Effector memory CD4-positive, alpha-beta T cell (primary cell): ENCODE data around the gene TLR5.
A peak's percentile ranks its signal among the peaks of the same experiment; 100 is the strongest.

Experiments
- DNase-seq, 3 donors: peaks; one replicate each; pipeline ENCODE4 v3.0.0-alpha.2; 2020
- H3K27ac ChIP-seq: 2 replicates; pipeline ENCODE4 v1.7.0; 2013; ENCODE audit warnings: mild to moderate bottlenecking, low read length, moderate library complexity; ENCODE audit not compliant: insufficient read depth, poor library complexity, severe bottlenecking
- H3K27me3 ChIP-seq: replicated peaks from 2 replicates; pipeline ENCODE4 v1.7.0; 2013; ENCODE audit warnings: mild to moderate bottlenecking, low read length; ENCODE audit not compliant: insufficient read depth, control insufficient read depth, poor library complexity, severe bottlenecking
- H3K36me3 ChIP-seq: 2 replicates; pipeline ENCODE4 v1.7.0; 2013; ENCODE audit warnings: mild to moderate bottlenecking, low read length, moderate library complexity; ENCODE audit not compliant: control insufficient read depth, insufficient read depth
- H3K4me1 ChIP-seq: 2 replicates; pipeline ENCODE4 v1.7.0; 2013; ENCODE audit warnings: low read length, mild to moderate bottlenecking; ENCODE audit not compliant: control insufficient read depth, insufficient read depth, poor library complexity, severe bottlenecking
- H3K4me3 ChIP-seq: 2 replicates; pipeline ENCODE4 v1.7.0; 2013; ENCODE audit warnings: low read length, low read depth, mild to moderate bottlenecking; ENCODE audit not compliant: insufficient read depth, poor library complexity, severe bottlenecking
- H3K9me3 ChIP-seq: 2 replicates; pipeline ENCODE4 v1.7.0; 2013; ENCODE audit warnings: mild to moderate bottlenecking, low read length, moderate library complexity; ENCODE audit not compliant: control insufficient read depth

The TLR5 gene

GRCh38 chr1:223137455-223138085 lies 5.5 kb downstream of the TLR5 start:
- Histone ChIP-seq H3K27me3 (no peaks in the 10 kb centered on the region), H3K4me3 (no peak overlapping the region), H3K27ac (no peak overlapping the region), H3K4me1 (peaks cover 8% of the 10 kb centered on the region), H3K36me3 (no peaks in the 10 kb centered on the region), H3K9me3 (no peaks in the 10 kb centered on the region)
- no peak for DNase-seq

GRCh38 chr1:223136086-223136485 lies 7.0 kb downstream of the TLR5 start:
- H3K4me1 ChIP-seq = peaks cover 6% of the 10 kb centered on the region

GRCh38 chr1:223135176-223135942 lies 7.7 kb downstream of the TLR5 start:
- Histone ChIP-seq H3K27ac (no peak overlapping the region), H3K27me3 (no peaks in the 10 kb centered on the region), H3K4me3 (no peak overlapping the region), H3K36me3 (no peaks in the 10 kb centered on the region), H3K9me3 (no peaks in the 10 kb centered on the region), H3K4me1 (peaks cover 6% of the 10 kb centered on the region)
- DNase-seq = no peak

More at GRCh38 chr1:223136086-223136485, 7.0 kb downstream of the TLR5 start:
- no peaks in the 10 kb centered on the region for H3K27me3 ChIP-seq
- H3K9me3 ChIP-seq = no peaks in the 10 kb centered on the region
- H3K27ac ChIP-seq = no peak overlapping the region
- H3K4me3 ChIP-seq = no peak overlapping the region
- H3K36me3 ChIP-seq = no peaks in the 10 kb centered on the region
- DNase-seq = no peak

- DNase-seq = peak; percentile 49 to 68 (median 60)
- Histone ChIP-seq H3K9me3 (no peaks in the 10 kb centered on the region), H3K27me3 (no peaks in the 10 kb centered on the region), H3K27ac (no peak overlapping the region), H3K36me3 (no peaks in the 10 kb centered on the region), H3K4me3 (peak overlapping the region; percentile 34), H3K4me1 (peaks cover 6% of the 10 kb centered on the region)
Measured at GRCh38 chr1:223133824-223134435, 9.1 kb downstream of the TLR5 start.

- Histone ChIP-seq H3K4me3 (peak overlapping the region; percentile 34), H3K9me3 (no peaks in the 10 kb centered on the region), H3K36me3 (no peaks in the 10 kb centered on the region), H3K27me3 (no peaks in the 10 kb centered on the region), H3K4me1 (peaks cover 6% of the 10 kb centered on the region), H3K27ac (no peak overlapping the region)
- no peak for DNase-seq
Measured at GRCh38 chr1:223133306-223133823, 9.7 kb downstream of the TLR5 start.

- Histone ChIP-seq H3K4me3 (no peak overlapping the region), H3K27ac (no peak overlapping the region), H3K4me1 (peaks cover 6% of the 10 kb centered on the region), H3K27me3 (no peaks in the 10 kb centered on the region), H3K36me3 (no peaks in the 10 kb centered on the region), H3K9me3 (no peaks in the 10 kb centered on the region)
- peak; percentile 17 to 45 (median 17) for DNase-seq
Measured at GRCh38 chr1:223129229-223129901, 13.7 kb downstream of the TLR5 start.

GRCh38 chr1:223126741-223127140 lies 16.3 kb downstream of the TLR5 start:
- Histone ChIP-seq H3K27me3 (no peaks in the 10 kb centered on the region), H3K36me3 (no peaks in the 10 kb centered on the region), H3K9me3 (no peaks in the 10 kb centered on the region), H3K4me3 (no peak overlapping the region), H3K4me1 (no peaks in the 10 kb centered on the region), H3K27ac (no peak overlapping the region)
- no peak for DNase-seq

- Histone ChIP-seq H3K4me3 (no peak overlapping the region), H3K36me3 (no peaks in the 10 kb centered on the region), H3K4me1 (no peaks in the 10 kb centered on the region), H3K27ac (no peak overlapping the region), H3K27me3 (no peaks in the 10 kb centered on the region), H3K9me3 (no peaks in the 10 kb centered on the region)
- no peak for DNase-seq
Measured at GRCh38 chr1:223125766-223126165, 17.3 kb downstream of the TLR5 start.

- no peaks in the 10 kb centered on the region for H3K4me1 ChIP-seq
- H3K27me3 ChIP-seq = no peaks in the 10 kb centered on the region
- DNase-seq = no peak
- no peak overlapping the region for H3K27ac ChIP-seq
- H3K4me3 ChIP-seq = peak overlapping the region; percentile 27
- no peaks in the 10 kb centered on the region for H3K9me3 ChIP-seq
- H3K36me3 ChIP-seq = no peaks in the 10 kb centered on the region
Measured at GRCh38 chr1:223123011-223123610, 19.9 kb downstream of the TLR5 start.
